DND-41 (cell line): ENCODE results near the gene SMCO2.

Experiments used
- CTCF ChIP-seq: IDR thresholded peaks from 2 replicates; pipeline ENCODE4 v1.5.1; 2012; ENCODE audit warnings: borderline replicate concordance, low read length, moderate library complexity, mild to moderate bottlenecking; ENCODE audit not compliant: poor library complexity, severe bottlenecking; ENCODE audit errors: extremely low read depth
- EZH2 ChIP-seq: IDR thresholded peaks from 3 replicates; pipeline ENCODE4 v1.6.1; 2012; ENCODE audit warnings: borderline replicate concordance, low read depth, mild to moderate bottlenecking, moderate library complexity, low read length, inconsistent platforms; ENCODE audit not compliant: severe bottlenecking

DNA sequence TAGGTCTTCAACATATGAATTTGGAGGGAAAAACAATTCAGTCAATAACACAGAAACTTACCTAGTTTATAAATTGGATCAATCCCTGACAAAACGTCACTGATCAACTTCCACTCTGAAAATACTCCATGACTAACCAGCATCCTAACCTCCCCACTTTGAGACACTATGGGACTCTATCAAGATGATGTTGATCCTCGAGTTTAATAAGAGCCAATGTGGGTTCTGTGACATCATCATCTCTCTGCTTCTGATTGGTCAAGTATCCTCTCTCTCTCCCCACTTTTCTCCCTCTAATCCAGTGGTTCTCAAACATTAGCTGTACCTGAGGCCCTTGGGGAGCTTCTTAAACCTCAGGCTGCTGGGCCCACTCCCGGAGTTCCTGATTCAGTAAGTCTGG lies at the start of gene SMCO2:
- TF ChIP-seq CTCF (no peak), EZH2 (no peak)
